Measurements from ENCODE around the gene GLIPR2.

Gene GLIPR2

DNA sequence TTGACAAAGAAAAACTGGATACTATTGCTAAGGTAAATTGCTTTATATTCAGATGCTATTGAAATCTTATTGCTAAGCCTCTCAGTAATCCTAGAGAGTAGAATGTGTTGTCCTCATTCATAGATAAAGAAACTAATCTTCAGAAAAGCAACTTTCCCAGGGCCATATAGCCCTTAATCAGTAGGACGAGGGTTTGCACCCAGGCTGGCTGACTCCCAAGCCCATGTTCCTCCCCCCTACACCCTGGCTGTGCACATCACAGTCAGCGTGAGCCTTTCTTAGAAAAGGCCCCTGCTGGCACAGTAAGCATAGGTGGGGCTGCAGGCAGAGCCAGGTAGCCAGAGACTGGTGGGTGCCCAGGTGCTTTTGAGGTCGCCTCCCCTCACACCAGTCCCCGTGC, 15.8 kb upstream of the GLIPR2 start (continued):
- no peak for TF ChIP-seq ZNF530 (tag by site-specific recombination; IDR thresholded peaks at IDR 0.05; ENCODE audit: low read depth)
- no peak for TF ChIP-seq ZNF560 (tag by site-specific recombination; IDR thresholded peaks at IDR 0.05; ENCODE audit: borderline replicate concordance)
- TF ChIP-seq ZEB2 (tag by site-specific recombination; IDR thresholded peaks at IDR 0.05) = no peak
- no peak for TF ChIP-seq SCRT1 (tag by site-specific recombination; IDR thresholded peaks at IDR 0.05; ENCODE audit: borderline replicate concordance)
- no peak for TF ChIP-seq MZF1 (tag by site-specific recombination; IDR thresholded peaks at IDR 0.05; ENCODE audit: borderline replicate concordance)
- TF ChIP-seq, protein P1, sequence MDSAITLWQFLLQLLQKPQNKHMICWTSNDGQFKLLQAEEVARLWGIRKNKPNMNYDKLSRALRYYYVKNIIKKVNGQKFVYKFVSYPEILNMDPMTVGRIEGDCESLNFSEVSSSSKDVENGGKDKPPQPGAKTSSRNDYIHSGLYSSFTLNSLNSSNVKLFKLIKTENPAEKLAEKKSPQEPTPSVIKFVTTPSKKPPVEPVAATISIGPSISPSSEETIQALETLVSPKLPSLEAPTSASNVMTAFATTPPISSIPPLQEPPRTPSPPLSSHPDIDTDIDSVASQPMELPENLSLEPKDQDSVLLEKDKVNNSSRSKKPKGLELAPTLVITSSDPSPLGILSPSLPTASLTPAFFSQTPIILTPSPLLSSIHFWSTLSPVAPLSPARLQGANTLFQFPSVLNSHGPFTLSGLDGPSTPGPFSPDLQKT (IDR thresholded peaks at IDR 0.05; ENCODE audit: borderline replicate concordance, low read depth, low read length) = no peak

GRCh38 chr9:36121971-36122370, 14.6 kb upstream of the GLIPR2 start:
- ChIA-PET POLR2A (no interaction called here), CTCF (no interaction called here)
- no peak overlapping the region for H3K27ac ChIP-seq (ENCODE audit: extremely low read depth, low read depth, low read length)
- H3K36me3 ChIP-seq (ENCODE audit: control insufficient read depth in 2 of 2, insufficient read depth in 1 of 2, low read length in 2 of 2) = peaks cover 0 to 37% of the 10 kb centered on the region in 2 experiments; a peak in 1 of 3 replicates
- H3K9me3 ChIP-seq (ENCODE audit: control insufficient read depth, insufficient read depth, low read depth, low read length) = no peaks in the 10 kb centered on the region
- TF ChIP-seq ZNF830 (tag by site-specific recombination; IDR thresholded peaks at IDR 0.05; ENCODE audit: low read depth) (no peak), ZBTB21 (tag by site-specific recombination; IDR thresholded peaks at IDR 0.05) (no peak), ZBTB48 (tag by site-specific recombination; IDR thresholded peaks at IDR 0.05) (no peak), ZBTB6 (tag by site-specific recombination; IDR thresholded peaks at IDR 0.05) (no peak), SP7 (tag by site-specific recombination; IDR thresholded peaks at IDR 0.05) (no peak)
- H3K4me3 ChIP-seq (ENCODE audit: low read depth, low read length) = no peak overlapping the region
- no peaks in the 10 kb centered on the region for H3K4me1 ChIP-seq (ENCODE audit: control insufficient read depth, insufficient read depth, low read length)

GRCh38 chr9:36123515-36123914, 13.0 kb upstream of the GLIPR2 start:
- Histone ChIP-seq H3K27ac (ENCODE audit: extremely low read depth, low read depth, low read length) (no peak overlapping the region), H3K36me3 (ENCODE audit: control insufficient read depth in 2 of 2, insufficient read depth in 1 of 2, low read length in 2 of 2) (peaks cover 0 to 33% of the 10 kb centered on the region in 2 experiments; a peak in 1 of 3 replicates), H3K4me1 (ENCODE audit: control insufficient read depth, insufficient read depth, low read length) (no peaks in the 10 kb centered on the region), H3K9me3 (ENCODE audit: control insufficient read depth, insufficient read depth, low read depth, low read length) (no peaks in the 10 kb centered on the region), H3K4me3 (ENCODE audit: low read depth, low read length) (no peak overlapping the region)
- CTCF ChIA-PET = interaction anchor here (0.5 to 1.8 kb wide), 2 partner anchors 21 to 250 kb away, joined by 8 to 14 read pairs; no protein-coding TSS in a partner anchor
- TF ChIP-seq ZBTB21 (tag by site-specific recombination; IDR thresholded peaks at IDR 0.05) (no peak), ZNF660 (tag by site-specific recombination; IDR thresholded peaks at IDR 0.05) (no peak), KLF7 (tag by site-specific recombination; IDR thresholded peaks at IDR 0.05; ENCODE audit: borderline replicate concordance) (no peak), HOXD13 (CRISPR knock-in tag; IDR thresholded peaks at IDR 0.05; ENCODE audit: borderline replicate concordance) (no peak), SP2 (tag by site-specific recombination; IDR thresholded peaks at IDR 0.05) (no peak), MZF1 (tag by site-specific recombination; IDR thresholded peaks at IDR 0.05; ENCODE audit: borderline replicate concordance) (no peak), ZNF561 (tag by site-specific recombination; IDR thresholded peaks at IDR 0.05; ENCODE audit: borderline replicate concordance) (no peak)
- POLR2A ChIA-PET = interaction anchor here (1.2 kb wide), 1 partner anchor 12 kb away, joined by 4 read pairs; no protein-coding TSS in a partner anchor

GRCh38 chr9:36125062-36125855, 11.3 kb upstream of the GLIPR2 start:
- H3K9me3 ChIP-seq (ENCODE audit: control insufficient read depth, insufficient read depth, low read depth, low read length) = no peaks in the 10 kb centered on the region
- ChIA-PET CTCF (interaction anchor here (0.6 to 1.8 kb wide), 4 partner anchors 18 to 332 kb away, joined by 3 to 14 read pairs (median 6); no protein-coding TSS in a partner anchor), POLR2A (interaction anchor here (1.2 kb wide), 1 partner anchor 14 kb away, joined by 4 read pairs; no protein-coding TSS in a partner anchor)
- no peaks in the 10 kb centered on the region for H3K4me1 ChIP-seq (ENCODE audit: control insufficient read depth, insufficient read depth, low read length)
- no peak overlapping the region for H3K4me3 ChIP-seq (ENCODE audit: low read depth, low read length)
- H3K27ac ChIP-seq (ENCODE audit: extremely low read depth, low read depth, low read length) = no peak overlapping the region
- H3K36me3 ChIP-seq (ENCODE audit: control insufficient read depth in 2 of 2, insufficient read depth in 1 of 2, low read length in 2 of 2) = peaks cover 0 to 27% of the 10 kb centered on the region in 2 experiments; a peak in 1 of 3 replicates
- no peak for TF ChIP-seq ZNF600 (tag by site-specific recombination; IDR thresholded peaks at IDR 0.05)
- no peak for TF ChIP-seq ZNF629 (tag by site-specific recombination; IDR thresholded peaks at IDR 0.05)
- TF ChIP-seq ZNF433 (tag by site-specific recombination; IDR thresholded peaks at IDR 0.05; ENCODE audit: low read depth) = no peak
- TF ChIP-seq ZXDB (tag by site-specific recombination; IDR thresholded peaks at IDR 0.05) = no peak
- no peak for TF ChIP-seq BCL6B (tag by site-specific recombination; IDR thresholded peaks at IDR 0.05)
- TF ChIP-seq ZBTB11 (tag by site-specific recombination; conservative IDR thresholded peaks at IDR 0.05; ENCODE audit: low read depth) = no peak

Measured in HEK293 (cell line).